Measurements from ENCODE around the gene PDGFB.

PDGFB gene

DNA sequence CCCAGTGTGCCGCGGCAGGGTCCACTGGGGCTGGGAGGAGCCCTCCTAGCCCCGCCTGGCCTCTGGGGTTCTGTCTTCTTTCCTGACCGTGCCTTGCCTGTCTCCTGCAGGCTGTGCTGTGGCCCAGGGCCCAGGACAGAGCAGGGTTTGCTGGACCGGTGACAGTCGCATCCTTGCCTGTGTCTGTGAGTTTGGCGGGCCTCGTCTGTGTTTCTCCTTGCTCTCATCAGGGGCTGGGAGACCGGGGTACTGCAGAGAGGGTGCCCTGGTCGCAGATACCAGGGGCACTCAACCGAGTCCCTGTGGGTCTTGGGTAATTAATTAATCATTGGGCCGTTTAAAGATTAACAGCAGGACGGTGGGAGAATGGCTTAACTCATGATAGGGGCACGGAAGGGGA, 44.8 kb upstream of the PDGFB start:
- Histone ChIP-seq H3K27me3 (ENCODE audit: insufficient read depth, poor library complexity, severe bottlenecking) (no peaks in the 10 kb centered on the region), H3K27ac (replicated peaks) (no peak overlapping the region), H3K4me3 (replicated peaks; ENCODE audit: insufficient read depth, low read length) (no peak overlapping the region)
- TF ChIP-seq, protein P1, sequence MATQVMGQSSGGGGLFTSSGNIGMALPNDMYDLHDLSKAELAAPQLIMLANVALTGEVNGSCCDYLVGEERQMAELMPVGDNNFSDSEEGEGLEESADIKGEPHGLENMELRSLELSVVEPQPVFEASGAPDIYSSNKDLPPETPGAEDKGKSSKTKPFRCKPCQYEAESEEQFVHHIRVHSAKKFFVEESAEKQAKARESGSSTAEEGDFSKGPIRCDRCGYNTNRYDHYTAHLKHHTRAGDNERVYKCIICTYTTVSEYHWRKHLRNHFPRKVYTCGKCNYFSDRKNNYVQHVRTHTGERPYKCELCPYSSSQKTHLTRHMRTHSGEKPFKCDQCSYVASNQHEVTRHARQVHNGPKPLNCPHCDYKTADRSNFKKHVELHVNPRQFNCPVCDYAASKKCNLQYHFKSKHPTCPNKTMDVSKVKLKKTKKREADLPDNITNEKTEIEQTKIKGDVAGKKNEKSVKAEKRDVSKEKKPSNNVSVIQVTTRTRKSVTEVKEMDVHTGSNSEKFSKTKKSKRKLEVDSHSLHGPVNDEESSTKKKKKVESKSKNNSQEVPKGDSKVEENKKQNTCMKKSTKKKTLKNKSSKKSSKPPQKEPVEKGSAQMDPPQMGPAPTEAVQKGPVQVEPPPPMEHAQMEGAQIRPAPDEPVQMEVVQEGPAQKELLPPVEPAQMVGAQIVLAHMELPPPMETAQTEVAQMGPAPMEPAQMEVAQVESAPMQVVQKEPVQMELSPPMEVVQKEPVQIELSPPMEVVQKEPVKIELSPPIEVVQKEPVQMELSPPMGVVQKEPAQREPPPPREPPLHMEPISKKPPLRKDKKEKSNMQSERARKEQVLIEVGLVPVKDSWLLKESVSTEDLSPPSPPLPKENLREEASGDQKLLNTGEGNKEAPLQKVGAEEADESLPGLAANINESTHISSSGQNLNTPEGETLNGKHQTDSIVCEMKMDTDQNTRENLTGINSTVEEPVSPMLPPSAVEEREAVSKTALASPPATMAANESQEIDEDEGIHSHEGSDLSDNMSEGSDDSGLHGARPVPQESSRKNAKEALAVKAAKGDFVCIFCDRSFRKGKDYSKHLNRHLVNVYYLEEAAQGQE (IDR thresholded peaks at IDR 0.05; ENCODE audit: insufficient replicate concordance, low read depth), result no peak
- no peak for TF ChIP-seq POLR2AphosphoS5 (IDR thresholded peaks at IDR 0.05; ENCODE audit: low read depth)
- TF ChIP-seq, protein P2, sequence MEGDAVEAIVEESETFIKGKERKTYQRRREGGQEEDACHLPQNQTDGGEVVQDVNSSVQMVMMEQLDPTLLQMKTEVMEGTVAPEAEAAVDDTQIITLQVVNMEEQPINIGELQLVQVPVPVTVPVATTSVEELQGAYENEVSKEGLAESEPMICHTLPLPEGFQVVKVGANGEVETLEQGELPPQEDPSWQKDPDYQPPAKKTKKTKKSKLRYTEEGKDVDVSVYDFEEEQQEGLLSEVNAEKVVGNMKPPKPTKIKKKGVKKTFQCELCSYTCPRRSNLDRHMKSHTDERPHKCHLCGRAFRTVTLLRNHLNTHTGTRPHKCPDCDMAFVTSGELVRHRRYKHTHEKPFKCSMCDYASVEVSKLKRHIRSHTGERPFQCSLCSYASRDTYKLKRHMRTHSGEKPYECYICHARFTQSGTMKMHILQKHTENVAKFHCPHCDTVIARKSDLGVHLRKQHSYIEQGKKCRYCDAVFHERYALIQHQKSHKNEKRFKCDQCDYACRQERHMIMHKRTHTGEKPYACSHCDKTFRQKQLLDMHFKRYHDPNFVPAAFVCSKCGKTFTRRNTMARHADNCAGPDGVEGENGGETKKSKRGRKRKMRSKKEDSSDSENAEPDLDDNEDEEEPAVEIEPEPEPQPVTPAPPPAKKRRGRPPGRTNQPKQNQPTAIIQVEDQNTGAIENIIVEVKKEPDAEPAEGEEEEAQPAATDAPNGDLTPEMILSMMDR (IDR thresholded peaks at IDR 0.05; ENCODE audit: insufficient read depth, low read length), result no peak
- no peak for TF ChIP-seq SPI1 (IDR thresholded peaks at IDR 0.05; ENCODE audit: borderline replicate concordance, low read depth)
- TF ChIP-seq GABPA (IDR thresholded peaks at IDR 0.05; ENCODE audit: low read depth), result no peak
- DNase-seq (ENCODE audit: low read depth in 1 of 2, low spot score in 1 of 2), result no peak

DNA sequence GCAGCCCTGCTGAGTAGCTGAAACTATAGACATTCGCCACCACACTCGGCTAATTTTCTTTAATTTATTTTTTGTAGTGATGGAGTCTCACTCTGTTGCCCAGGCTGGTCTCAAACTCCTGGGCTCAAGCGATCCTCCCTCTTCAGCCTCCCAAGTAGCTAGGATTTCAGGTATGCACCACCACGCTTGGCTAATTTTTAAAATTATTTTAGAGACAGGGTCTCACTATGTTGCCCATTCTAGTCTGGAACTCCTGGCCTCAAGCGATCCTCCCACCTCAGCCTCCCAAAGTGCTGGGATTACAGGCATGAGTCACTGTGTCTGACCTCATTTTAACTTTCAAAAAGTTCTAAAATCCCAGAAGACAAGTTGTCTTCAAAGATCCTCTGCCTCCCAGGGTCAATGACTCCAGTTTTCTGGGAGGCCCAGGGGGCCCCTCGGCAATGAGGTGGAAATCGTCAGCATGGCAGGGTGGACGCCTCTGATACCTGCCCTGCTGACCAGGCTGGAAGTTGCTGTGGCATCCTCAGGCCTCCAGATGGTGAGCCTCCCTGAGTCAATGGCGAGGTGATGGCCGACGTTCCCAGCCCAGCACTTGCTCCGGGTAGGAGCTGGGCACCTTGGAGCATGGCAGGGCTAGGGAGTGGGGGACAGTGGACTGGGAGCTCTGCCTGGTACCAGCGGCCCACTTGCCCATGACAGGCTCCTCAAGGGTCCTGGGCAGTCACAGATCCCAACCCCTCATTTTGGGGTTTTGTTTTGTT, 43.5 kb upstream of the PDGFB start:
- H3K27me3 ChIP-seq (ENCODE audit: insufficient read depth, poor library complexity, severe bottlenecking), result no peaks in the 10 kb centered on the region
- DNase-seq (ENCODE audit: low read depth in 1 of 2, low spot score in 1 of 2), result no peak
- H3K27ac ChIP-seq (replicated peaks), result no peak overlapping the region
- H3K4me3 ChIP-seq (replicated peaks; ENCODE audit: insufficient read depth, low read length), result no peak overlapping the region
- TF ChIP-seq, protein P1 (IDR thresholded peaks at IDR 0.05; ENCODE audit: insufficient replicate concordance, low read depth), result no peak
- no peak for TF ChIP-seq GABPA (IDR thresholded peaks at IDR 0.05; ENCODE audit: low read depth)
- TF ChIP-seq, protein P2 (IDR thresholded peaks at IDR 0.05; ENCODE audit: insufficient read depth, low read length), result no peak
- no peak for TF ChIP-seq SPI1 (IDR thresholded peaks at IDR 0.05; ENCODE audit: borderline replicate concordance, low read depth)
- TF ChIP-seq POLR2AphosphoS5 (IDR thresholded peaks at IDR 0.05; ENCODE audit: low read depth), result no peak

DNA sequence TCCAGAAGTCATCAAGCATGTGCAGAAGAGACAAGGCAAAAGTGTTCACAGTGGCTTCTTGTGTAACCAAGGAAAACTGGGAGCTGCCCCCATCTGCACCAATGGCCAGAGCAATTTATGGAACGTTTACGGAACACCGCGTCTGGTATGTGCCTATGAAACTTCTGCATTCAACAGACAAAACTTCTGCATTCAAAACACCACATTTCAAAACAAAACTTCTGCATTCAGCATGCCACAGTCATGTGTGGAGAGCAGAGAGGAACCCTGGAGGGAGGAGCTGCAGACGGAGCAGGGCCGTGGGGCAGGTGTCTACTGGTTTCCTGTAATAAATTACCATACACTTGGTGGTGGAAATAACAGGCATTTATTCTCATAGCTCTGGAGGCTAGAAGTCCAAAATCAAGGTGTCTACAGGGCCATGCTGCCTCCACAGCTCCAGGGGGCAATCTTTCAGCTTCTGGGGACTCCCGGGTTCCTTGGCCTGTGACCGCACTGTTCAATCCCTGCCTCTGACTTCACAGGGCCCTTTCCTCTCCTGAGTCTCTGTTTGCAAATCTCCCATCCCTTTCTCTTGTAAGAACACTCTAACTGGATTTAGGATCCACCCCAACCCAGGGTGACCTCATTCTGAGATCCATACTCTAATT, 42.4 kb upstream of the PDGFB start:
- no peaks in the 10 kb centered on the region for H3K27me3 ChIP-seq (ENCODE audit: insufficient read depth, poor library complexity, severe bottlenecking)
- peak overlapping the region; percentile 59 for H3K27ac ChIP-seq (replicated peaks)
- DNase-seq (ENCODE audit: low read depth in 1 of 2, low spot score in 1 of 2), result peak; percentile 36 to 90
- no peak overlapping the region for H3K4me3 ChIP-seq (replicated peaks; ENCODE audit: insufficient read depth, low read length)
- TF ChIP-seq SPI1 (IDR thresholded peaks at IDR 0.05; ENCODE audit: borderline replicate concordance, low read depth) (peak; percentile 52; the same call in 1 of the 2 replicates), POLR2AphosphoS5 (IDR thresholded peaks at IDR 0.05; ENCODE audit: low read depth) (peak; percentile 35; the same call in 1 of the 2 replicates)
- TF ChIP-seq, protein P1 (IDR thresholded peaks at IDR 0.05; ENCODE audit: insufficient replicate concordance, low read depth), result no peak

Data from HL-60 (cell line).